Right ventricle myocardium inferior (tissue), 1 donor: ENCODE results near the gene GSTA2. TPM values are rescaled to one million over a fixed set of nuclear protein-coding genes. Genes with fewer than 3 reads are reported as not detected.
"Not testable (repeated sequence)": the region's sequence is repeated elsewhere in the genome, so short reads cannot be mapped to it uniquely, and the experiment has no call there.

Source experiments
- ATAC-seq: fragments of 200-7000 bp; cut with Tn5 transposase; one replicate; pipeline ENCODE4 v1.9.1; 2020; ENCODE audit warnings: mild to moderate bottlenecking, moderate library complexity
- DNase-seq: peaks from one replicate; pipeline ENCODE4 v3.0.0; 2021; ENCODE audit errors: missing footprints
- intact Hi-C: fragments of 100-400 bp; cut with DNase I; formaldehyde crosslinking; loops from one replicate; pipeline ENCODE4 v1.11.0; 2022
- long read RNA-seq: library from polyadenylated mRNA; unstranded; transcript quantifications from one replicate; pipeline ENCODE4 v2.0.0, GENCODE V29; 2021
- total RNA-seq: library from RNA; stranded (reverse); fragmentation: NEBNext Ultra II Directional; extraction: Animal tissue kit (Norgen Biotek cat#: 25700); gene quantifications from one replicate; pipeline ENCODE4 v1.2.1, GENCODE V29; 2021
- donor health status: DM: no; HTN: yes; CAD: no; lungs with severe emphysema.

GSTA2 gene
- not detected for total RNA-seq
- long read RNA-seq: 0 reads

DNA sequence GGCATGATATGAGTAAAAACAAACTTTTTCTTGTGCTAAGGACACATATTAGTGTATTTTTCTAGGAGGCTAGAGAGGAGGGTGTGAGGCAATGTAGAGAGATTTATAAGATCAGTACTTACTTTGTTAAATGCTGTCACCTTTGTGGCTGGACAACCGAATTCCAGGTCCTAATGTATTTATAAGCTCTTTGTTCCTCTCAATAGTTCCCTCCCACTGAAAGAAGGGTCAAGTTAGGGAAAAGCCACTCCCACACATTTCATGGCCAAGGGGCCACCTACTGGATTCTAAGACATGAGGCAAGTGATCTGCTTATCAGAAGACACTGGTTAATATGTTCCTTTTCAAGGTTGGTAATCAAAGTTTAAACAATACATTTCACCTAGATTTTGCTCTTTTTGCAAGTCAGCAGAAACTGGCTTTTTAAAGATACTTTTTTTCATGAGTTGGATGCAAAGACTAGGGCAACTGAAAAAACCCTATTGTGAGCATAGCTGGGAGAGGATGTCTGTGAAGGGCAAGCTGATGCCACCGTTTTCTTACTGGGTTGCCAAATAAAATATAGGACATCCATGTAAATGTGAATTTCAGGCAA, at the start of gene GSTA2:
TSS of gene GSTA2 (minus strand) at position 154 of the 595 bp plus-strand sequence. CDS start 5,528 bp downstream, outside the sequence.
- ATAC-seq, intact Hi-C loops, DNase-seq: not testable (repeated sequence)

DNA sequence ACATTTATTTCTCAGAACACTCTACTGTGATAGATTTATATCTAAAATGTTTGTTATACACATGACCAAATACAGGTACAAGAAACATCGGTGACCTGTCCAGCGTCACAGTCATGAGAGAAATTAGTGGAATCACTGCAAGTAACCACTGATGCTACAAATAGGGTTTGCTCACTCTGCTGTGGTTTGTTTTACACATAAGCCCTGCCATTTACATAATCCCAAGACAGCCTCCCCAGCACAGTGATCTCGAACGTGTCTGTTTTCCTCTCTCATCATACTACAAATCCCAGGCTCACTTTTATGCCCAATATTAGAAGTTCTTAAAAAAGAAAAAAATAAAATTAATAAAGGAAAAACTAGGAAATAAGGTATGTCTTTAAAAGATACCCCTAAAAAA, 46.5 kb upstream of the GSTA2 start:
- DNase-seq, ATAC-seq, intact Hi-C loops: not testable (repeated sequence)

DNA sequence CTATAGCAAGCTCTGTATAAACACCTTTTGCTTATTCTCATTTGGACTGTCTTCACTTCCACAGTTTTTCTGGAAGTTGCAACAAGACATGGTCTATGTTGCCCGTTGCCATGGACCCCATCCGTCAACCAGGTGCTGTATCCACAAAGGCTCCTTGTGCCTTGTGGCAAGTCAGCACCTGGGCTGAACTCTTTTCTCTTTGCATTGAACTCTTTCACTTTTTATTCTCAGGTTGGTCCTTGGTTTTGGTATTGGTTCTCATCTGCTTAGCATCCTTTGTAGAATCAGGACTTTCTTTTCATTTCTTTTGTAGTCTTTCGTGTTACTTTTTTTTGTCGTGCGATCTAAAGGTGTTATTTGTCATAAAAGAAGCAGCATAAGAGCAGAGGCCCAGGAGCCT, 45.4 kb upstream of the GSTA2 start:
- DNase-seq: no peak
- intact Hi-C loops: no loop called here
- ATAC-seq: no peak

DNA sequence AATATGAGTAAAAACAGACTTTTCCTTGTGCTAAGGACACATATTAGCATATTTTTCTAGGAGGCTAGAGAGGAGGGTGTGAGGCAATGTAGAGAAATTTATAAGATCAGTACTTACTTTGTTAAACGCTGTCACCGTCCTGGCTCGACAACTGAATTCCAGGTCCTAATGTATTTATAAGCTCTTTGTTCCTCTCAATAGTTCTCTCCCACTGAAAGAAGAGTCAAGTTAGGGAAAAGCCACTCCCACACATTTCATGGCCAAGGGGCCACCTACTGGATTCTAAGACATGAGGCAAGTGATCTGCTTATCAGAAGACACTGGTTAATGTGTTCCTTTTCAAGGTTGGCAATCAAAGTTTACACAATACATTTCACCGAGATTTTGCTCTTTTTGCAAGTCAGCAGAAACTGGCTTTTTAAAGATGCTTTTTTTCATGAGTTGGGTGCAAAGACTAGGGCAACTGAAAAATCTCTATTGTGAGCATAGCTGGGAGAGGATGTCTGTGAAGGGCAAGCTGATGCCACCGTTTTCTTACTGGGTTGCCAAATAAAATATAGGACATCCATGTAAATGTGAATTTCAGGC, 40.5 kb upstream of the GSTA2 start, which contains the start of gene GSTA1:
TSS of gene GSTA1 (minus strand) at position 149 of the 588 bp plus-strand sequence. CDS start 4,549 bp downstream, outside the sequence.
- ATAC-seq, intact Hi-C loops, DNase-seq: not testable (repeated sequence)

DNA sequence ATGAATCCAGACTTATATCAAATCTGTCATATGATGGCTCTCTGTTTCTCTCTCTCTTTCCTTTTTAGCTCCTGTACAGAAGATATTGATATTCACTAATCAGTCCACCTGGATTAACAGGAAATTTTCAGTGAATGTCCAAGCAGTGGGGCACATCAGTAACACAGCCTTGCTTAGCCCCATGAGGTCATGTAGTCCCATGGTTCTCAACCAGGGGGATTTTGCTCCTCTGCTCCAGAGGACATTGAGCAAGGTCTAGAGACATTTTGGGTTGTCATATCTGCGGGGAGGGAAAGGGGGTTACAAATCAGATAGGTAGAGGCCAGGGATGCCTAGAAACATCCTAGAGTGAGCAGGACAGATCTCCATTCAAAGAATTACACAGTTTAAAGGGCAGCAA, 39.5 kb upstream of the GSTA2 start:
- DNase-seq (no peak), ATAC-seq (no peak)
- intact Hi-C loops: no loop called here

DNA sequence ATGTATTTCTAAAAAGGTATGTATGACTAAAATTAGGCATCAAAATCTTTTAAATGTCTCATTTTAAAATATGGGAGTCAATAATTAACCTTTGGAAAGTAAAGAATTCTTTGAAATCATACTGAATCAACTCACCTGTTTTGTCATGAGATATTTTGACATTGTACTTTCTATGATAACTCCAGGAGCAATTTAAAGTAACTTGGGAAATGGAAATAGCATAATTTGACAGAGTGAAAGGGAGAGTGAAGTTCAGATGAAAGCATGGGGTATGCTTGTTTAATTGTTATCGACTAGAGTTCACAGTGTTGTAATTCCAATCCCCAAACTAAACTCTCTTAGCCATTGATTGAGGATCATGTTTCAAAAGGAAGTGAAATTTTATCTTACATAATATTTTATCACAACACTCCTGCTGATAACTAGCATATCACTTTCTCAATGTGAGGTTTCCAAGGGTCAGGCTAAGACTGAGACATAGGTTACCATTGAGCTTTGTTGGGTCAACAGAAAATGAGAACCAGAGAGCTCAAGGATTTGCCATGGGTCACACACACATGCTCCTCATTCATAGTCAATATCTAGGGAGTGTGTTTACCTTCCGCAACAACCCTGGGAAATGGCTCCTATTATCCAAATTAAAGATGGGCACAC, 38.0 kb upstream of the GSTA2 start:
- DNase-seq: no peak
- ATAC-seq: no peak
- intact Hi-C loops: no loop called here

DNA sequence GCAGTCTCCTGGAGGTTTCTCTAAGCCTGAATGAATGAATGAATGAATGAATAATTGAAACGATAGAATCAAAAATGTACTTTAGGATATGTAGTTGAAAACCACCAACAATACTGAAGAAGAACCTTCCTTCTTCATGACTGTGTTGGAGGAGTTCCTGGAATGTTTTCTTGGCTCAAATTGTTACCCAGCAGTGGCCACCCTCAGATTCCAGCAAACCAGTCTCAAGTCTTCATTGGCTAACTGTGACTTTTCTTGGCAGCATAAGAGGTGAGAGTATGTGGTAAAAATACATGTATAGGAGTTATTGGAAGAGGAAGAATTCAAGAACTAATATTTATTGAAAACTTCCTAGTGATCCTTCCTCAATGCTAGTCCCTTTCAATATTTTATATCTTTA, 36.0 kb upstream of the GSTA2 start:
- intact Hi-C loops, DNase-seq, ATAC-seq: not testable (repeated sequence)

DNA sequence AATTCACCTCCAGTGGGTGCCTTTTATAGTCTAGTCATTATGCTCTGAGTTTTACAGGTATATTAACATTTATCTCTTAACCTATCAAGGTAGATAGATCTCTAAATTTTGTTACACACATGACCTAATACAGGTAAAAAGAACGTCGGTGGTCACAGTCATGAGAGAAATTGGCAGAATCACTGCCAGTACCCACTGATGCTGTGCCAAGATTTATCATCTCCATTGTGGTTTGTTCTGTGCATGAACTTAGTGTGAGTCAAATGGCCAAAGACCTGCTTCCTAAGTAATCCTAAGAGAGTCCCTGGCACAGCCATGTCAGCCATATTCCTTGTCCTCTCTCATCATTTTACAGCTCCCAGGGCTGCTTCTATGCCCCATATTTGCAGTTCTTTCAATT, 31.1 kb upstream of the GSTA2 start:
- intact Hi-C loops, DNase-seq, ATAC-seq: not testable (repeated sequence)

DNA sequence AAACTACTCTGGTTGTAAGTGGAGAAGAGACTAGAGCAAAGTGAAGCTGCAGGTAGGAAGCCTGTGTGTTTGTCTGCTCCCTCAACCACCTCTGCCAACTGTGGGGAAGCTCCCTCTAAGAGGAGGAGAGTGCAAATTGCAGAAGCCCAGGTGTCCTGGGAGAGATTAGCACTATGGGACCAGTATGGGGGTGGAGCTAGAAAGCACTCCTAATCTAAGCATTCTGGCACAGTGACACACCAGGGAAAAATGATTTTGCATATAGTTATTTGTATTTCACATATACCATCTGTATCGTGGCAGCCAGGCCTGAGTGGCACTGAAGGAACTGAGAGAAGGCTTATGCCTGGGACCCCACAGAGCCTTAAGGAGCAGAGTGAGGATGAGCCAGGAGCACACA, 27.6 kb upstream of the GSTA2 start:
- ATAC-seq (no peak), DNase-seq (no peak)
- intact Hi-C loops: no loop called here

DNA sequence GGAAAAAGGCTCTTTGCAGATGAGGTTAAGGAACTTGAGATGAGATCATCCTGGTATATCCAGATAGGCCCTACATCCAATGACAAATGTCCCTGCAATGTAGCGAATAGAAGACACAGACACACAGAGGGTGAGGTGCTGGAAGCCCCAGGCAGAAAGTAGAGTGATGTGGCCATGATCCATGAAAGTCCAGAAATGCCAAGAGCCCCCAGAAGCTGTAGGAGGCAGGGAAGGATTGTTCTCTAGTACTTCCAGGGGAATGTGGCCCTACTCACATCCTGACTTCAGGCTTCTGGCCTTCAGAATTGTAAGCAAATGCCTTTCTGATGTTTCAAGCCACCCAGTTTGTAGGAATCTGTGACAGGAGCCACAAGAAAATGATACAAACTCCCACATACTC, 26.4 kb upstream of the GSTA2 start:
- not testable (repeated sequence) for DNase-seq, ATAC-seq
- intact Hi-C loops: loop anchor here (5.0 kb wide), 1 partner anchor 38 kb away; no protein-coding TSS in a partner anchor

DNA sequence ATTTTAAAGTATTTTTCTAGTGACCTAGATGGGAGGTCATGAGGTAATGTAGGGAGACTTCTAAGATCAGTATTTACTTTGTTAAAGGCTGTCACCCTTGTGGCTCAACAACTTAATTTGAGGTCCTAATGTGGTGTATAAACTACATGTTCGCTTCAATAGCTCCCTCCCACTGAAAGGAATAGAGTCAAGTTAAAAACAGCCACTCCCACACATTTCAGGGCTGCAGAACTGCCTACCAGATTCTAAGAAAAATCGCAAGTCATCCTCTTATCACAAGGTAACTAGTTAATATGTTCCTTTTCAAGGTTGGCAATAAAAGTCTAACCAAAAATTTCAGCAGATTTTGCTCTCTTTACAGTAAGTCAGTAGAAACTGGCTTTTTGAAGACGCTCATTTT, 25.2 kb upstream of the GSTA2 start:
- intact Hi-C loops: loop anchor here (5.0 kb wide), 1 partner anchor 39 kb away; no protein-coding TSS in a partner anchor
- DNase-seq (no peak), ATAC-seq (no peak)

DNA sequence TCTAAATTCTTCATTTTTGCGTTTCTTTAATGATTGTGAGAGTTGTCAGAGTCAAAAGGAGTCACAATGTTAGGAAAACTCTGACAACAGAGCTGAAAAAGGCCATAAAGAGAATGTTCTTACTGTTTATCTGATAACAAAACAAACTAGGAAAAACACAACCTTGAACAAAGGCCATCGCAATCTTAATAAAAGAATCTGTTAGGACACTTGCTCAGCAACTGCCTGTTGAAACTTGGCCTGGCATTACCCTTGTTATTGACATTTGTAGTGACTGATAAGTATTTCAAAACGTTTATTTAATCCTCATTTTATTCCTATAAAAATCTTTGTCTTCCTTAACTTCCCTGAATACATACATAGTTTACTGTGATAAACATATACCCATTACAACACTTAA, 24.6 kb upstream of the GSTA2 start:
- DNase-seq (no peak), ATAC-seq (no peak)
- intact Hi-C loops: loop anchor here (5.0 kb wide), 1 partner anchor 39 kb away; no protein-coding TSS in a partner anchor

DNA sequence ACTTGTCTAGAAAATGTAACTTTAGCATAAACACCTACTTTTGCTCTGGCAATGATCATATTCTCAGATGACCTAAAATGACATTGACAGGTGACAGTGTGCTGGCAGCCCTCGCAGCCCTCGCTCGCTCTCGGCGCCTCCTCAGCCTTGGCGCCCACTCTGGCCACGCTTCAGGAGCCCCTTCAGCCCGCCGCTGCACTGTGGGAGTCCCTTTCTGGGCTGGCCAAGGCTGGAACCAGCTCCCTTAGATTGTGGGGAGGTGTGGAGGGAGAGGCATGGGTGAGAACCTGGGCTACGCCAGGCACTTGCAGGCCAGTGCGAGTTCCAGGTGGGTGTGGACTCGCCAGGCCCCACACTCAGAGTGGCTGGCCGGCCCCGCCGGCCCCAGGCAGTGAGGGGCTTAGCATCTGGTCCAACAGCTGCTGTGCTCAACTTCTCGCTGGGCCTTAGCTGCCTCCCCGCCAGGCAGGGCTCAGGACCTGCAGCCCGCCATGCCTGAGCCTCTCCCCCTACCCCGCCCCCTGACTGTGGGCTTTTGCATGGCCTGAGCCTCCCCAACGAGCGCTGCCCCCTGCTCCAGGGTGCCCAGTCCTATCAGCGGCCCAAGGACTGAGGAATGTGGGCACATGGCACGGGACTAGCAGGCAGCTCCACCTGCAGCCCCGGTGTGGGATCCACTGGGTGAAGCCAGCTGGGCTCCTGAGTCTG, 23.1 kb upstream of the GSTA2 start:
- intact Hi-C loops: loop anchor here (5.0 kb wide), 1 partner anchor 41 kb away; no protein-coding TSS in a partner anchor
- ATAC-seq (no peak), DNase-seq (no peak)

DNA sequence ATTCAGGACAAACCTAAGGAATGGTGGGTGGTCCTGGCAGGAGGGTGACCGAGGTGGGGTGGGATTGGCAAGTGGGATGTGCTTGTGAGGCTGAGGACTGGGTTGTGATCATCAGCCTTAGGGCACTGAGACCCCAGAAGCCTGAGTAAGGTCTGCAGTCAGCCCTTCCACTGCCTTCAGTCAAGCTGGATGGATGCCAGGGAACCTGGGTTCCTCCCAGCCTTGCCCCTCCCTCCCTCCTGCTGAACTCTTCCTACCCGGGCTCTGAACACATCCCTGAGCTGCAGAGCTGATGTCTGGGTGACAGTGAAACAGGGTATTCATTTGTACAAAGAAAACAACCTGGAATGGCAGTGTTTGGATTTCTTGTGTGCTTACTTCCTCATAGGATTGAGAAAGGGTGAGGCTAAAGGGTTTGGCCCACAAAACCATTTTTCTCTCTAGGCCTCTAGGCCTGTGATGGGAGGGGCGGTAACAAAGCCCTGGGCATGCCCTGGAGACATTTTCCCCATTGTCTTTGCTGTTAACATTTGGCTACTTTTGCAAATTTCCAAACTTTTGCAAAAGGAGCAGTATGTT, 19.5 kb upstream of the GSTA2 start:
- intact Hi-C loops, ATAC-seq, DNase-seq: not testable (repeated sequence)

DNA sequence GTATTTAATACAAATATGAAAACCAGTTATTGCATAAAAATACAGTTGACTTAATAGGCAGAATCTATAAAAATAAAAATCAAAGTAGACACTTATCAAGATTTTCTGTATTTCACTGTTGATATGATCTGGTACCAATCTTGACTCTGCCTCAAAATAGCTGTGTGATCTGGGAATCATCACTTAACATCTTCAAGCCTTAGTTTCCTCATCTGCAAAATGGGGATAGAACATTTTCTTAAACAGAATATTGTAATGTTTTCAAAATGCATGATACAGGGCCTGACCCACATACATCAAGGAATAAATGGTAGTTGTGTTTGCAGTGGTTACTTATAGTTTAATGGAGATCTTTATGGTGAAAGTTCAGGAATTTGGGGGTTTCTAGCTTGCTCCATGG, 18.9 kb upstream of the GSTA2 start:
- DNase-seq, intact Hi-C loops, ATAC-seq: not testable (repeated sequence)

DNA sequence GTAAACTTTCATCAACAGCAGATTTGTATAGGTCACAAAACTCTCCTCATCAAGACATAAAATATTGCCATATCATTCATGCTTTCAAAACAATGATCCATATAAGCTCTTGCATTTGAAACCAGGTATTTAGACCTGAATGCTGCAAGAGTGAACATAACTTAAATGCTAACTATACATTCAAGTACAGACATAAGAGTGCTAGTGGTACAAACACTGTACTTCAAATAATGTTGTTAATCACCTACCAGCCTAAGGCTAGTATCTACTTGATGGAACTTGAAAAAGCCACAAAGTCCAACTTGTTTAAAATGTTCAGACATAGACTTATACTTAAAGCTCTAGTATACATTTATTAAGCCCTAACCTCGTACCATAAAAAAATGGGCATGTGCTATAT, 16.0 kb upstream of the GSTA2 start:
- ATAC-seq (no peak), DNase-seq (no peak)
- intact Hi-C loops: no loop called here

DNA sequence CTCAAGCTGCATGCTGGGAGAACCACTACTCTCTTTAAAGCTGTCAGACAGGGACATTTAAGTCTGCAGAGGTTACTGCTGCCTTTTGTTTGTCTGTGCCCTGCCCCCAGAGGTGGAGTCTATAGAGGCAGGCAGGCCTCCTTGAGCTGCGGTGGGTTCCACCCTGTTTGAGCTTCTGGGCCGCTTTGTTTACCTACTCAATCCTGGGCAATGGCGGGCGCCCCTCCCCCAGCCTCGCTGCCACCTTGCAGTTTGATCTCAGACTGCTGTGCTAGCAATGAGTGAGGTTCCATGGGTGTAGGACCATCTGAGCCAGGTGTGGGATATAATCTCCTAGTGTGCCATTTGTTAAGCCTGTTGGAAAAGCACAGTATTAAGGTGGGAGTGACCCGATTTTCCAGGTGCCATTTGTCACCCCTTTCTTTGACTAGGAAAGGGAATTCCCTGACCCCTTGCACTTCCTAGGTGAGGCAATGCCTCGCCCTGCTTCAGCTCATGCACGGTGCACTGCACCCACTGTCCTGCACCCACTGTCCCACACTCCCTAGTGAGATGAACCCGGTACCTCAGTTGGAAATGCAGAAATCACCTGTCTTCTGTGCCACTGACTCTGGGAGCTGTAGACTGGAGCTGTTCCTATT, 13.6 kb upstream of the GSTA2 start:
- intact Hi-C loops, ATAC-seq: not testable (repeated sequence)

DNA sequence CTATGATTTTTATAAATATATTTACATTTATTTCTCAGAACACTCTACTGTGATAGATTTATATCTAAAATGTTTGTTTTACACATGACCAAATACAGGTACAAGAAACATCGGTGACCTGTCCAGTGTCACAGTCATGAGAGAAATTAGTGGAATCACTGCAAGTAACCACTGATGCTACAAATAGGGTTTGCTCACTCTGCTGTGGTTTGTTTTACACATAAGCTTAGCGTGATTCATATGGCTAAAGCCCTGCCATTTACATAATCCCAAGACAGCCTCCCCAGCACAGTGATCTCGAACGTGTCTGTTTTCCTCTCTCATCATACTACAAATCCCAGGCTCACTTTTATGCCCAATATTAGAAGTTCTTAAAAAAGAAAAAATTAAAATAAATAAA, 6.1 kb upstream of the GSTA2 start:
- ATAC-seq, intact Hi-C loops: not testable (repeated sequence)

More for the DNA sequence above, 13.6 kb upstream of the GSTA2 start:
- not testable (repeated sequence) for DNase-seq

More for the DNA sequence above, 6.1 kb upstream of the GSTA2 start:
- DNase-seq: not testable (repeated sequence)
